HG03108 (cell line): ENCODE measurements around the gene PRIM2.
"Not testable (repeated sequence)": the region's sequence is repeated elsewhere in the genome, so short reads cannot be mapped to it uniquely, and the experiment has no call there.

Source experiments
- ATAC-seq: cut with Tn5 transposase; IDR thresholded peaks from one replicate; pipeline ENCODE4 v1.9.1; 2021; ENCODE audit warnings: moderate library complexity; ENCODE audit not compliant: unreplicated experiment

The PRIM2 gene

DNA sequence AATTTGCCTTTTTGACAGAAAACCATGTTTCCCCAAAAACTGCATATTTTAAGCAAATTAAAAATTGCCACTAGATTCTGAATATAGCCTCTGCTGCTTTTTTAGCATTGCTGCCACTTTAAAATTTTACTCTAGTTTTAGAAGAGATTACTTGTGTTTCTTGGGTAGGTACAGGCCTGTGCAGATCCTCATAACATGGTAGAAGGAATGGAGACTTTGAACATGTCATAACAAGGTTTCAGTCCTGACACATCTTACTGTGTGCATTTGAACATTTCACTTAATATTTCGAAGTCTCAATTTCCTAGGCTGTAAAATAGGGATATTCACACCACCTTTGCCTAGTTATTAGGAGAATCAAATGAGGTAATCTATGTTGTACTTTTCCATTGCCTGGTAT, 259.6 kb downstream of the PRIM2 start:
- not testable (repeated sequence) for ATAC-seq

DNA sequence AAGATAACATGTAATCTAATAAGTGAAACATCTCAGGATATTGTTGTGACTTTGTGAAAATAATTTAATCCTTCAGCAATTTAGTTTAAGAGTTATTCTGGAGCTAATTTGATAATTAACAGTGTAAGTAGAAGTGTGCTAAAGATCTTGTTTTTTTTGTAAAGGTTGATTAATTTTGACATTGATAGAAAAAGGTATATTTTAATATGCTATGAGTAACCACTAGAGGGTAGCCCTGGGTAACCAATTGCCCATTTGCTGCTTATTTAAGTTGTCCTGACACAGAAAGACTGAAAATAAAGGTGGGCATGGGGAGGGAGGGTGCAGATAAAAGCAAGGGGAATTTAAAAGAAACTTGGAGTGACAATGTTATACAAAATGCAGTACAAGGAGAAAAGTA, 262.1 kb downstream of the PRIM2 start:
- ATAC-seq: not testable (repeated sequence)

DNA sequence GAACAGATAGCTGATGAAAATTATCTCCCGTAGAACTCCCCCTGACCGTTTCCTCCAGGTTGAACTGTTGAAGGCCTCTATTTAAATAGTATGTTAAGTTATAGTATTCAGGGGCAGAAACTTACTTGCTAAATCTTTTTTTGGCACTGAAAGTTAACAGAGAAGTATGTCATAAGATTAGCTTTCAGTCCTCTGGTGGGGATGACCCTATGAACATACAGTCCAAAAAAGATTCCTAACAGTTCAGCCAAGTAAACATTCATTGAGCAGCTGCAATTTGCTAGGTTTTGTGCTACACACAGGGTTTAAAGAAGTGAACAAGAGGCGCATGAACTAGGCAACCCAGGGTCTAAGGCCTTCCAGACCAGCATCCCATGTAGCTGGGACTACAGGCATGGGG, 264.2 kb downstream of the PRIM2 start:
- ATAC-seq: not testable (repeated sequence)

DNA sequence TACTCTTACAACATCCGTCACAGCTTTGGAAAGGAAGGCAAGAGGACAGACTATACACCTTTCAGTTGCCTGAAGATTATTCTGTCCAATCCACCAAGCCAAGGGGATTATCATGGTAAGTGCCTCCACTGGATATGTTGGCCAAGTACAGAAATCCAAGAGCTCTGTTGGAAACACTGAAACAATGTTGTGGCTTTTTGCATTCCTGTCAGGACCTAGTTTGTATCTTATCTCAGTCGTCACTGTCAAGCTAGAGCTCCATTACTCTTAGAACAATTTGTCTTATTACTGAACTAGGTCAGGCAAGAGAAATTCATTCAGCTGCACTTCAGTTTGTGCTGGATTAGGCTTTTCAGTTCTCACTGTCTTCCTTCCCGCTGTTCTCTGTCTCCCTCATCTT, 283.7 kb downstream of the PRIM2 start:
- ATAC-seq: not testable (repeated sequence)

- not testable (repeated sequence) for ATAC-seq
These were observed 287.9 kb downstream of the PRIM2 start for GRCh38 chr6:57605303-57605702.

DNA sequence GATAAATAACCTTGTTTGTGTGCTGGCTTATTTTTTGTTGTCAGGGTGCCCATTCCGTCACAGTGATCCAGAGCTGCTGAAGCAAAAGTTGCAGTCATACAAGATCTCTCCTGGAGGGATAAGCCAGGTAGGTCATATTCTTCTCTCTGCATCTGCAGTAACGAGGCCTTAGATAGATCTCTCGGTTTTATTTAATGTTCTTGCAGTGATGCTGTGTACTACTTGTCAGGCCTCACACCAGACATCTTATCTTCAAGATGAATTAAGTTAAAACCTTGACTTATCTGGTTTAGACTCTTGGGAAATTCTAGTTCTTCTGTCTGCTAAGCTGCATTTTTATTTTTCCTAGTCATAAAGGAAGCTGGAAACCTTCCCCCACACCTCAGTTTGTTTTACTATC, 288.9 kb downstream of the PRIM2 start:
- ATAC-seq: not testable (repeated sequence)

- not testable (repeated sequence) for ATAC-seq
These were observed 293.2 kb downstream of the PRIM2 start for GRCh38 chr6:57610612-57611011.

- ATAC-seq: not testable (repeated sequence)
These were observed 301.5 kb downstream of the PRIM2 start for GRCh38 chr6:57618959-57619358.

- not testable (repeated sequence) for ATAC-seq
These were observed 314.3 kb downstream of the PRIM2 start for GRCh38 chr6:57631773-57632172.

GRCh38 chr6:57658526-57658925, 341.1 kb downstream of the PRIM2 start:
- ATAC-seq: not testable (repeated sequence)

DNA sequence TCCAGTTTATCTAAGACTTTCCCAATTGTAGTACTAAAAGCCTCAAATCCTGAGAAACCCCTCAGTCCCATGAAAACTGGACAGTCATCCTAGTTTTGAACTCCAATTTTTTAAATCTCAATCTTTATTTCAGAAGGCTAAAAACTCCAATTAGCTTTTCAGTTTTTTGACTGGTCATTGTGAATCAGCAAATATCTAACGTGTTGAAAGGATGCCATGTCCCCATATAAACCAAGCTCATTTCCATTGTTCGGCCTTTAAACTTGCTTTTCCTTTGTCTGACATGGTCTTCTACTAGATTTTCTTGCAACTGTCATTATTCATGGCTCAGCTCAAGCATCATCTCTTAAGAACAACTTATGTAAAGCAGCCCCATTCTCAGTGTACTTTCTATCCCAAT, 342.4 kb downstream of the PRIM2 start:
- ATAC-seq: not testable (repeated sequence)

DNA sequence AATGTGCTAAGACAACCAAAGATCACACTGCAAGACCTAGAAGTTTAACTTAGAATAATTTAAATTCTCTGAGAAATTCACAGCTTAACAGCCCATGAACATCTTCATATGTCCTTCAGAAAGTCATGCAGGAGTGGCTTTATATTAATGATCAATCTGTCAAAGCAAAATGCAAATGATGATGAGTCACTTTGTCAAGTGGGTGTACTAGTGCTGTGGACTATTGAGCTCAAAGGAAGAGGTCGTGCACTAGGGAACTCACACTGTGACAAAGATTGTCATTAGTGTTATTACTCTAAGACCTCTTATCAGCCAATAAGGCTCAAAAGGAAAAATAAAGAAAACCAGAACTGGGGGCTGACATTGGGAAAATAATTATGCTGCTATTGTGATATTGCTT, 343.5 kb downstream of the PRIM2 start:
- ATAC-seq: peak; percentile 50

- not testable (repeated sequence) for ATAC-seq
These were observed 350.7 kb downstream of the PRIM2 start for GRCh38 chr6:57668108-57668507.

DNA sequence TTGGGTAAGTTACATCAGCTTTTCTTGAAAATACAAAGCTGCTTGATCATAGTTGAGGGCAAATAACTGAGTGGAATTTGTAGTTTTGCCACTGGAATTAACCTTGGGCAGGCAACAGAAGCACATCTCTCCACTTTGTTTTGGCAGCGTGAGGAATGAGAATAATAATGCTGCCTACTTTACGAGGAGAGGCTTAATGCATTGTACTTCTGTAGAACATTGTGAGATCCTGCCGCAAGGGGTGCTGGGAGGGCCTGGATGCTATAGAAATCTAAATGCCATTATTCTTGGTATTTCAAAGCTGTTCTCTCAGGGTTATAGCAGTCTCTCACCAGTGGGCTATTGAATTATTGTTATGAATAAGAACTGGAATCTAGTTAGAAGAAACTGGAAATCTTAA, 353.8 kb downstream of the PRIM2 start:
- ATAC-seq: not testable (repeated sequence)

DNA sequence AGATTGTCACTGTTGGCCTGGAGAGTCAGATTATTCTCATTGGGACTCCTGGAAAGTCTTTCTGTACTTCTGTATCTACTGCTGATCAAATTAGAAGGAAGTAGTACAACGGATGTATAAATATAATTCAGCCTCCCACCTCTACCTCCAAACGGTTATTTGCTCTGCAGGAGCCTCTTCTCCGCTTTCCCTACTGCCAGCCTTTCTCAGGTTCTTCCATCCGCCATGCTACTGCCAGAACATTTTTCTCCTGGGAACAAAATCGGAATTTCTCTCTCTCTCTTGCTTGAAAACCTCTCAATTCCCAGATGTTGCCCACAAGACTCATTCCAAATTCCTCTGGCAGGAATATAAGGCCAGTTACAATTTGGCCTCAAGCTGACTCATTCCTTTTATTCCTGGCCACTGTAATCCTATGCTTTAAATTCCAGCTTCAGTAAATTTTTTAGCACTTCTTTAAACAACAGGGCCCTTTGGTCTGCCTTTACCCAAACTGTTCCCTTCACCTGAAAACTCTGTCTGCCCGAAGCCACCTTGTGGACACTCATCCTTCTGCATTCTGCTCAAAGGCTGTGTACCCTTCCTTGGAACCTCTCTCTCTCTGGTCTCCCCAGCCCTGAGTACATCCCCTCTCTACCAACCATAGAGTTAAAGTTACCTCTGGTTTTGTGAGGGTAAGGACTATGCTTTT, 354.7 kb downstream of the PRIM2 start:
- not testable (repeated sequence) for ATAC-seq

- ATAC-seq: not testable (repeated sequence)
These were observed 355.9 kb downstream of the PRIM2 start for GRCh38 chr6:57673281-57673680.

DNA sequence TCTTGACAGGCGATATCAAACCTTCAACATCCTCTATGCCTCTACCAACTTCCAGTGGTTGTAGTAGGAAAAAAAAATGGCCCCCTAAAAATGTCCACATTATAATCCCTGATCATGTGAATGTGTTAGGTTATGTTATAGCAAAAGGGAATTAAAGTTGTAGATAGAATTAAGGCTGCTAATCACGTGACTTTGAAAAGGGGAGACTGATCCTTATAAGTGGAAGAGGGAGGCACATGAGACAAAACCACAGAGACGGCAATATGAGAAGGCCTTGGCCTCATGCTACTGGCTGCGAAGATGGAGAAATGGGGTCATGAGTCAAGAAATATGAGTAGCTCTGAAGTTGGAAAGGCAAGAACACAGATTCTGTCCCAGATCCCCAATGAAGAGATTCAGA, 358.0 kb downstream of the PRIM2 start:
- not testable (repeated sequence) for ATAC-seq

- ATAC-seq: not testable (repeated sequence)
These were observed 379.0 kb downstream of the PRIM2 start for GRCh38 chr6:57696382-57696781.
